Measurements from ENCODE around the gene TACC2.

The TACC2 gene

DNA sequence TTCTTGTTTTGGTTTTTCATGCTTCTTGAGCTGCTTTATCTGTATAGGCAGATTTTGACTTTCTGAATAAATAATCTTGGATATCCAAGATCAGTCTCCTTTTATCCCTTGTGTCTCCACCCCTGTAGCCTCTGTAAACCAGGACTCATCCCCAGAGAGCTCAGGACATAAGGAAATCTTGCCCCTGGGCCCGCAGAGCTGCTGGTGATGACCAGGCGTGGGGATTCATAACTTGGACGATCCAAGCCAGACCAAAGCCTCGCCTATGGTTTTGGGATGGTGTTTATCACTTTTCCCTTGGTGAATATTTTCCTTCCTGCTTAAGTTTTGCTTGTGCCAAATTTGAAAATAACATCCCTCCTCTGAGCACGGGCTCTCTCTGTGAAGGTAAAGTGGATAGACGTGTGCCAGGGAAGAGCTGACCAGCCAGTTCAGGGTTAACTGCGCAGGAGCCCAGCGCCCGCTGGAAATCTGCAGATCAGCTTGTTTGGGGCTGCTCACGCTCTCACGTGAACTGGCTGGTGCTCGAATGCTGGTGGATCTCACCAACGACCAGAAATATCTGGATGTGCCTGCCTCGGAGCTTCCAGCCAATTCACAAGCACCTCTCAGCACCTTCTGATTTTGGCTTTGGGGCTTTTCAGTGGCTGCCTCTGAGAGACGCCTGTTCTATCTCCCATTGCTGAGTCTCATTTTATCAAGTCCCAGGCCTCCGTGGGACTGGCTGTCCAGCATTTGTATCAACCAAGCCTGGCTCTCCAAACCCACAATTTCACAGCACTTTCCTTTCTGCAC lies 150.1 kb downstream of the TACC2 start:
- Histone ChIP-seq H3K4me3 (ENCODE audit: low read length) (no peak overlapping the region), H3K27me3 (ENCODE audit: control insufficient read depth, insufficient read depth, low read length) (no peaks in the 10 kb centered on the region), H3K27ac (ENCODE audit: low read length) (no peak overlapping the region), H3K4me1 (ENCODE audit: control insufficient read depth, low read depth, low read length) (peaks cover 3% of the 10 kb centered on the region), H3K36me3 (ENCODE audit: control insufficient read depth, low read depth, low read length) (no peaks in the 10 kb centered on the region), H3K9ac (ENCODE audit: low read length) (no peak overlapping the region), H3K9me3 (ENCODE audit: control insufficient read depth, low read depth, low read length) (no peaks in the 10 kb centered on the region)

DNA sequence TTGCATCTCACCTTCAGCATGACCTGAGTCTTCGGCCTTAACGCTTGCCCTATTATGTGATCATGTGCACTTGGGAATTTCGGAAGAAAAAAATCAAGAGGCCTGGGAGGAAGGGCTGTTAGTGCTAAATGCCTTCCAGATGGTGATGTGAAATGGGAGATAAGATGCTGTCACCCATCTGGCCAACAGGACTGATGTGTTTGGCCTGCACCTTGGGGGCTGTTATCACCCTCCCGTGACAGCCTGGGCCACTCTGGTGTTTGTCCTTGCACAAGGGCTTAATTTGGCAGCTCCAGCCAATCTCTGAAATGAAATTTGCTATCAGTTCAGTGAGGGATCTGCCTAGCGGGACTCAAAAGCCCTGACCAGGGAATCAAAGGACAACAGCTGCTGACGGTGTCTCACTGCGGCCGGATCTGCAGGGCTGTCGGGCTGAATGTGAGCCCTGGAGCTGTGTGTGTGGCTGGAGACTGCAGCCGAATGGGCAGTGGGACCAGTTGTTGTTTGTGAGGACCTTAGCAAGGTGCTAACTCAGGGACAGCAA lies 150.7 kb downstream of the TACC2 start:
- no peak overlapping the region for H3K27ac ChIP-seq (ENCODE audit: low read length)
- H3K9ac ChIP-seq (ENCODE audit: low read length), result no peak overlapping the region
- peaks cover 1% of the 10 kb centered on the region for H3K9me3 ChIP-seq (ENCODE audit: control insufficient read depth, low read depth, low read length)
- no peaks in the 10 kb centered on the region for H3K27me3 ChIP-seq (ENCODE audit: control insufficient read depth, insufficient read depth, low read length)
- no peaks in the 10 kb centered on the region for H3K36me3 ChIP-seq (ENCODE audit: control insufficient read depth, low read depth, low read length)
- no peak overlapping the region for H3K4me3 ChIP-seq (ENCODE audit: low read length)
- peaks cover 3% of the 10 kb centered on the region for H3K4me1 ChIP-seq (ENCODE audit: control insufficient read depth, low read depth, low read length)

DNA sequence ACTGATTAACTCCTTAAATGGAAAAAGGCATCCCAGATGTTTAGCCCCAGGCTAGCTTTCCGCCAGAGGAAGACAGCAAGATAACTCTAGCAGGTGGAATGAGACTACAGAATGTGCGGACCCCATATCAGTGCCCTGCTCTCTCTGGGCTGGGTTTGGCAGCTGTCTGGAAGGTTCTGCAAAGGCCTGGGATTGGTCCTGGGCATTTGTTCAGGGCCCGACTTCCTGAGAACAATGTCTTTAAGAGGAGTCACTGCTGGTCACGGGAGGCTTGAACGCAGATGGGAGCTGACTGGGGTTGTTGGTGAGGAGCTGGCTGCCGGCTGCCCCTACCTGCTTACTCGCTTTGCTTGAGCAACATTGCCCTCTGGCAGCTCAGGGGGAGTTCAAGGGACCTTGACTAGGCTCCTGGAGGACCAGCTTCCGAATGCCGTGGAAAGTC lies 151.5 kb downstream of the TACC2 start:
- Histone ChIP-seq H3K36me3 (ENCODE audit: control insufficient read depth, low read depth, low read length) (no peaks in the 10 kb centered on the region), H3K9ac (ENCODE audit: low read length) (no peak overlapping the region), H3K27me3 (ENCODE audit: control insufficient read depth, insufficient read depth, low read length) (no peaks in the 10 kb centered on the region), H3K4me3 (ENCODE audit: low read length) (no peak overlapping the region), H3K27ac (ENCODE audit: low read length) (no peak overlapping the region), H3K4me1 (ENCODE audit: control insufficient read depth, low read depth, low read length) (peaks cover 3% of the 10 kb centered on the region), H3K9me3 (ENCODE audit: control insufficient read depth, low read depth, low read length) (peaks cover 8% of the 10 kb centered on the region)

DNA sequence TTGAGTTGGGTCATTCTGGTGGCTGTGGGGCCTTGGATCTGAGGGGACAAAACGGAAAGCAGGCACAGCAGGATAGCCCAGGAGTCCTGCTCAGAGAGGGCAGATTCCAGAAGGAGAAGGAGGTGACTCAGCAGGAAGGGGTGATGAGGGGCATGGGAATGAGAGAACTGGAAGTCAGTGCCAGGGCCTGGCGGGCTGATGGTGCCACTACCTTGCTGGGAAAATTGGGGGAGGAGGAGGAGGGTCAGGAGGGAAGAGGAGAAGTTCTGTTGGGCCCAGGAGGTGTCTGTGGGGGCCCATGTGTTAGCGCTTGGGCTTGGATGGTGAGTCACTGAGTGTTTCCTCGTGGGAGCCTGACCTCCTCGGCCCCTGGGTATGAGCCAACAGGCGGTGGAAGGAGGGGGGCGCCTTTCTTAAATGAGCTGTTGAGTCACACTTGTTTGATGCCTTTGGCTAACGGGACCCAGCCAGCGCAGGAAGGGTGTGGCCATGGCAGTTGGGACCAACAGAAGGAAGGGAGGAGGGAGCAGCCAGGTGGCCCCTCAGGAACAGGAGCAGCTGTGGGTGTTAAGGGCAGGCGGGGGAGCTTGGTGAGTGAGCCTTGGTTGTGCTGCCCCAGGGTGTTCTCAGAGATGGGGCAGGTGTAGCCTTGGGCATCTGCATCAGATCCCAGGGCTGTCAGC lies 152.1 kb downstream of the TACC2 start:
- peaks cover 8% of the 10 kb centered on the region for H3K9me3 ChIP-seq (ENCODE audit: control insufficient read depth, low read depth, low read length)
- H3K4me3 ChIP-seq (ENCODE audit: low read length), result no peak overlapping the region
- H3K9ac ChIP-seq (ENCODE audit: low read length), result no peak overlapping the region
- H3K27ac ChIP-seq (ENCODE audit: low read length), result no peak overlapping the region
- H3K4me1 ChIP-seq (ENCODE audit: control insufficient read depth, low read depth, low read length), result peaks cover 3% of the 10 kb centered on the region
- H3K36me3 ChIP-seq (ENCODE audit: control insufficient read depth, low read depth, low read length), result no peaks in the 10 kb centered on the region
- no peaks in the 10 kb centered on the region for H3K27me3 ChIP-seq (ENCODE audit: control insufficient read depth, insufficient read depth, low read length)

DNA sequence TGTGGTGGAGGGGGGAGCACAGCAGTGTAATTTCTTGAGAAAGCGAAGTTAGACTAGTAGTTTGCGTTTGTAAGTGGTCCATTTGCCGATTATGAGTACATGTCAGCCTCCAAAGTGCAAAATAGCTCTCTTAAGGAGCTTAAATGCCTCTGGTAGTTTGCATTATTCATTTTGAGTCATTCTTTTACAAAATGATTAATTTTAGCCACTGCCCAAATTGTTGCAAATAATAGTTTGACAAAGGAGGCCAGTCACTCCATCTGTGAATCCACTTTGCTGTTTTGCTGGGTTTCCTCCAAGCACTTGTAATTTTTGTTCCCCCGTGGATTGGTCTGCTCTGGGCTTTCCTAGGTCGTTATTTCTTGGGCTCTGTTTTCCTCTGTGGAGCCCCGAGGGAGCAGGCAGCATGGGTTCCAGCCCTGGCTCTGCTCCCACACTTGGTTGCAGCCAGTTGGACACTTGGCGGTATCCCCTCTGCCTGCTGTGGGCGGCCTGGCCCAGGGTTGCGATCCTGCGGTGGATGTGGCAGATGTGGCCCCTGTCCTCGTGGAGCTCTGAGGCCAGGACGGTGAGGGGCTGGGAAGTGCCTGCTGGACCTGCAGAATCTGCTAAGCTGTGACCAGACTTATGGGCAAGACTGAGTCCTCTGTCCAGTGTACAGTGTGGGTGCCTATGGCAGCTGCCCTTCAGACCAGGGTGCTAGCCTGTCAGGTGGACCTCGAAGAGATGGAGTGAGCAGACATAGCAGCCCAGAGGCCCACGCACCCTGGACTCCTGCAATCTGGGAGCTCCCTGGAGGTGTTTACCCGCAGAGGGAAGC lies 153.1 kb downstream of the TACC2 start:
- peaks cover 8% of the 10 kb centered on the region for H3K9me3 ChIP-seq (ENCODE audit: control insufficient read depth, low read depth, low read length)
- no peak overlapping the region for H3K4me3 ChIP-seq (ENCODE audit: low read length)
- H3K9ac ChIP-seq (ENCODE audit: low read length), result no peak overlapping the region
- H3K36me3 ChIP-seq (ENCODE audit: control insufficient read depth, low read depth, low read length), result no peaks in the 10 kb centered on the region
- no peak overlapping the region for H3K27ac ChIP-seq (ENCODE audit: low read length)
- H3K27me3 ChIP-seq (ENCODE audit: control insufficient read depth, insufficient read depth, low read length), result no peaks in the 10 kb centered on the region
- peaks cover 3% of the 10 kb centered on the region for H3K4me1 ChIP-seq (ENCODE audit: control insufficient read depth, low read depth, low read length)

DNA sequence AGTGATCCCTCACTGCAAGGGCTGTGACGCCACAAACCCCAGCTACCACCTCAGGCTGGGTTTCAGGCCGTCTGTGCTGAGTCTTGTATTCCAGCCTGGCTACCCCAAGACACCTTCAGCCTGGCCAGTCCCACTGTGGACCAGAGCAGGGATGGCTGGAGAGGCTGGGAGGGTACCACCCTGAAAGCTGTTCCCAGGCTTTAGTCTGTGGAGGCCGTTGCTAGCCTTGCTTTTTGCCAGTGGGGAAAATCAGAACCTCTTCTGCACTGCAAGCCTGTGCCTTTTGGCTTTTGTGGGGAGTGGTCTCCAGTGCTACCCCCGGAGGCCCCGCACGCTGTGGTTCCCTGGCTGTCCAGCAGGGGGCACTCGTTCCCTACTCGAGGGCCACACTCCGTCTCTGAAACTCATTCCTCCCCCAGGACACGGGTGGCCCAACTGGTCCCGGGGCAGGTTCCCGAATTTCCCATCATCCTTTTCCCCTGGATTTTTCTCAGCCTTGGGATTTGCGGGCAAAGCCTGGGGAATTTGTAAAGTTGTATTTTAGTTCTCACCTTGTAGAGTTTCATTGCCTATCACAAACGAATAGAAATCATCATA lies 153.8 kb downstream of the TACC2 start:
- H3K4me1 ChIP-seq (ENCODE audit: control insufficient read depth, low read depth, low read length), result peaks cover 3% of the 10 kb centered on the region
- no peak overlapping the region for H3K27ac ChIP-seq (ENCODE audit: low read length)
- no peaks in the 10 kb centered on the region for H3K27me3 ChIP-seq (ENCODE audit: control insufficient read depth, insufficient read depth, low read length)
- peaks cover 8% of the 10 kb centered on the region for H3K9me3 ChIP-seq (ENCODE audit: control insufficient read depth, low read depth, low read length)
- no peaks in the 10 kb centered on the region for H3K36me3 ChIP-seq (ENCODE audit: control insufficient read depth, low read depth, low read length)
- H3K4me3 ChIP-seq (ENCODE audit: low read length), result no peak overlapping the region
- no peak overlapping the region for H3K9ac ChIP-seq (ENCODE audit: low read length)

DNA sequence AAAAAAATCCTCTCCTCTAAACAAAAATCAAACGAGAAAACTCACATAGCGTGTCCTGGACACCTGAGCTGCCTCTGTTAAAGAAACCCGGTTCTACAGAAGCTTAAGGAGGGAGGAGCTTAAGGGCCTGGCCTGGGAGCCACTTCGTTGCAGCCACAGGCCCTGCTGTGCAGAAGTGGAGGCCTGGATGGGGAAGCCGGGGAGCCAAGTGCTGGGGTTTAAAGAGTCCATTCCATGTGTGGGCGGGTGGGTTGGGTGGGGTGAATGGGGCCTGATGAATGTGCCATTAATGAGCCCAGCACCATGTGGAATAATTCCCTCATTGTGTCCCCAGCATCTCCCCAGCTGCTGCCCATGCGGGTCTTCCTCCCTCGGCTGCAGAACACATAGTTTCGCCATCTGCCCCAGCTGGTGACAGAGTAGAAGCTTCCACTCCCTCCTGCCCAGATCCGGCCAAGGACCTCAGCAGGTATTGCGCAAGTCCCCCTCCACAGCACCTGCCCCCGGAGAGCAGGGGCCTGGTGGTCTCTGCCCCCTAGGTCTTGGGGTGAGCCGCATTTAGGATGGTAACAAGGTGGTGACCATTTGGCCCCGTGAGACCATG lies 154.4 kb downstream of the TACC2 start:
- H3K4me3 ChIP-seq (ENCODE audit: low read length), result no peak overlapping the region
- H3K9ac ChIP-seq (ENCODE audit: low read length), result no peak overlapping the region
- no peaks in the 10 kb centered on the region for H3K27me3 ChIP-seq (ENCODE audit: control insufficient read depth, insufficient read depth, low read length)
- H3K4me1 ChIP-seq (ENCODE audit: control insufficient read depth, low read depth, low read length), result peaks cover 3% of the 10 kb centered on the region
- H3K9me3 ChIP-seq (ENCODE audit: control insufficient read depth, low read depth, low read length), result peaks cover 8% of the 10 kb centered on the region
- no peak overlapping the region for H3K27ac ChIP-seq (ENCODE audit: low read length)
- H3K36me3 ChIP-seq (ENCODE audit: control insufficient read depth, low read depth, low read length), result no peaks in the 10 kb centered on the region

DNA sequence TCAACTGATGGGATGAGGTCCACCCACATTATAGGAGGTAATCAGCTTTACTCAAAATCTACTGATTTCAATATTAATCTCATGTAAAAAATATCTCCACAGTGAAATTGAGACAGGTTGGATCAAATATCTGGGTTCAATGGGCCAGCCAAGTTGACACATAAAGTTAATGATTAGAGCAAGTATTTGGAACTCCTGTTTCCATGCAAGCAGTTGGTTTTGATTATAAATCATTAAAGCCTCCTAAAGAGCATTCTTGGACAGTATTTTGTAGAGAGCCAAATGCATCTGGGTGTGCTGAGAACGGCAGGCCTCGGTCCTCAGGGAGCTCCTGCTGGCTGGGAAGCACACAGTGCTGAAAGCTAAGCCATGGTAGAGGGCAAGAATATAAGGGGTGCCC lies 155.2 kb downstream of the TACC2 start:
- Histone ChIP-seq H3K4me3 (ENCODE audit: low read length) (no peak overlapping the region), H3K9ac (ENCODE audit: low read length) (no peak overlapping the region), H3K27me3 (ENCODE audit: control insufficient read depth, insufficient read depth, low read length) (no peaks in the 10 kb centered on the region), H3K4me1 (ENCODE audit: control insufficient read depth, low read depth, low read length) (peaks cover 5% of the 10 kb centered on the region), H3K27ac (ENCODE audit: low read length) (no peak overlapping the region), H3K36me3 (ENCODE audit: control insufficient read depth, low read depth, low read length) (no peaks in the 10 kb centered on the region), H3K9me3 (ENCODE audit: control insufficient read depth, low read depth, low read length) (peaks cover 8% of the 10 kb centered on the region)

DNA sequence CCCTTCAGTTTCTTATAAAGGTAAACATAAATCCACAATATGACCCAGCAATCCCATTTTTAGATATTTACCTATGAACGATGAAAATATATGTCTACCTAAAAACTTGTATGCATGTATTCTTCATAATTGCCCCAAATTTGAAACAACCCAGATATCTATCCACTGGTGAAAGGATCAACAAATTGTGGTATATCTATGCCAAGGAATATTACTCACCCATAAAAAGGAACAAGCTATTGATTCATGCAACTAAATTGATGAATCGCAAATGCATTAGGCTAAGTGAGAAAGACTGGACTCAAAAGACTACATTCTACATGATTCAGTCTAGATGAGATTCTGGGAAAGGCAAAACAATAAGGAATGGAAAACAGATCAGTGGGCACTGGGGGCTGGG lies 156.2 kb downstream of the TACC2 start:
- Histone ChIP-seq H3K4me1 (ENCODE audit: control insufficient read depth, low read depth, low read length) (peaks cover 5% of the 10 kb centered on the region), H3K9ac (ENCODE audit: low read length) (no peak overlapping the region), H3K27ac (ENCODE audit: low read length) (no peak overlapping the region), H3K4me3 (ENCODE audit: low read length) (no peak overlapping the region), H3K9me3 (ENCODE audit: control insufficient read depth, low read depth, low read length) (peaks cover 8% of the 10 kb centered on the region), H3K27me3 (ENCODE audit: control insufficient read depth, insufficient read depth, low read length) (no peaks in the 10 kb centered on the region), H3K36me3 (ENCODE audit: control insufficient read depth, low read depth, low read length) (no peaks in the 10 kb centered on the region)

DNA sequence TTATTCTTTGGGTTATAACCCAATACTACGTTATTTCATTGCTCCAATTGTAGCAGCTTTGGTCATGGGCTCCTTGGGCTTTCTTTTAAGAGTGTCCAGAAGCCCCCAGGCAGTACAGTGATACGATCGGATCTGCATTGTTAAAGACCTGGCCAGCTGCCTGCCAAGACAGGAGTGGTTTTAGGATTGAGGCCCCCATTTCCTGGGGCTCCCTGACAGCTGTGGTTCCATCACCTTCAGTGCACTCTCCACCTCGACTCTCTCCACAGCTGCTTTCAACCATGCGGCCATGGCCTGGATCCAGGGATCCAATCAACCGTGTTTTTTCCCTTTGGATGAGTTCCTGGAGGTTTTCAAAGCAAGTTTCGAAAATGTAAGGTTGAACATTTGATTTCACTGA lies 158.7 kb downstream of the TACC2 start:
- Histone ChIP-seq H3K4me1 (ENCODE audit: control insufficient read depth, low read depth, low read length) (peaks cover 3% of the 10 kb centered on the region), H3K9ac (ENCODE audit: low read length) (no peak overlapping the region), H3K9me3 (ENCODE audit: control insufficient read depth, low read depth, low read length) (peaks cover 8% of the 10 kb centered on the region), H3K36me3 (ENCODE audit: control insufficient read depth, low read depth, low read length) (no peaks in the 10 kb centered on the region), H3K4me3 (ENCODE audit: low read length) (no peak overlapping the region), H3K27me3 (ENCODE audit: control insufficient read depth, insufficient read depth, low read length) (no peaks in the 10 kb centered on the region), H3K27ac (ENCODE audit: low read length) (no peak overlapping the region)

Measured in iPS-18a (cell line).